Stimulated activated CD8-positive, alpha-beta memory T cell treated with anti-CD3 and anti-CD28 coated beads, Interleukin-2, amount 100 ng/mL, for 1 hour (primary cell): ENCODE data around the gene TREX2.
A peak's percentile ranks its signal among the peaks of the same experiment; 100 is the strongest.
"Not testable (repeated sequence)": the region's sequence is repeated elsewhere in the genome, so short reads cannot be mapped to it uniquely, and the experiment has no call there.

ENCODE experiments used
- DNase-seq, 2 donors: peaks; one replicate each; pipeline ENCODE4 v3.0.0-alpha.2; 2020; ENCODE audit warnings: low read depth in 2 of 2

The TREX2 gene

GRCh38 chrX:153408871-153409351 is 36.9 kb downstream of the TREX2 start:
- no peak for DNase-seq

GRCh38 chrX:153408221-153408721 is 37.6 kb downstream of the TREX2 start:
- DNase-seq, result no peak

- DNase-seq, result no peak
Measured at GRCh38 chrX:153407736-153408135, 38.1 kb downstream of the TREX2 start.

GRCh38 chrX:153406903-153407302 is 39.0 kb downstream of the TREX2 start:
- no peak for DNase-seq

- no peak for DNase-seq
Measured at GRCh38 chrX:153406011-153406410, 39.8 kb downstream of the TREX2 start.

GRCh38 chrX:153405426-153405825 is 40.4 kb downstream of the TREX2 start:
- no peak for DNase-seq

- DNase-seq, result not testable (repeated sequence)
Measured at GRCh38 chrX:153404333-153404732, 41.5 kb downstream of the TREX2 start.

GRCh38 chrX:153401133-153401764 is 44.6 kb downstream of the TREX2 start, which contains the start of gene PNMA6E:
PNMA6E (minus strand) TSS chrX:153401350; CDS start chrX:153398849, 2,501 bp downstream.
- no peak for DNase-seq

- DNase-seq, result peak in 1 of 2 donors; percentile 16
Measured at GRCh38 chrX:153400146-153401132, 45.4 kb downstream of the TREX2 start.

- no peak for DNase-seq
Measured at GRCh38 chrX:153398275-153398960, 47.4 kb downstream of the TREX2 start.

GRCh38 chrX:153397256-153397960 is 48.4 kb downstream of the TREX2 start:
- DNase-seq, result no peak

GRCh38 chrX:153396320-153397195 is 49.3 kb downstream of the TREX2 start:
- DNase-seq, result no peak

GRCh38 chrX:153395613-153396319 is 50.1 kb downstream of the TREX2 start:
- no peak for DNase-seq

- DNase-seq, result no peak
Measured at GRCh38 chrX:153394612-153395011, 51.2 kb downstream of the TREX2 start.
